Measurements from ENCODE around the gene FSTL5.

FSTL5 gene

DNA sequence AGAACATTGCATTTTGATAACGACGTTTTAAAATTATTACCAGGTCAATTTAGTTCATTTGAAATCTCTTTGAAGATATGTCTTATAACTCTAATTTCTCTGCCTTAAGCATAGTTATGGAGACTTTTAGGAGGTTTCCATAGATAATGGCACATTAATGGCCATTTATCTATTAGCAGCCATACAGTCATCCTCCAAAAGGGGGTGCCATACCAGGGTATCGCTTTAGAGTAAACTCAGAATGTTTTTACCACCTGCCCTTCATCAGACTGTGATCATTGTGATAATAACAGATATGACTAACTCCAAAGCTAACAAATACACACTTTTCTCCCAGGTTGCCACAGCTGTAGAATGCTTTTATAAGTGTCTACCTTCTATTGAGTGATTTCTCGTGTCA lies 461.5 kb downstream of the FSTL5 start:
- no peak for DNase-seq

DNA sequence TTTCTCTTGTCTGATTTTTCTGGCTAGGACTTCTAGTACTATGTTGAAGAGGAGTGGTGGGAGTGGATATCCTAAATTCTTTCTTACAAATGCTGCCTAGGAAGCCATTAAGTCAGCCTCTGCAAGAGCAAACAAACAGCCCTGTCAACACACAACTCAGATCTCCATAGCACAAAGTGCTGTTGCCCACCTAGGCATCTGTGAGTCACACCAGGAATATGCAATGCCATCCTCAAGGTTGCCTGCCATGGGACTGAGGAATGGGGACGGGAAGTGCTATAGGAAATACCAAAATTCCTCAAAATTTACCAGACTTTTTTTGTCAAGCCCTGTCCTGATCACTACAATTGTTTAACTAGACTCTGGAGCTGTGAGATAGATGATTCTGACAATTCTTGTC lies 466.9 kb downstream of the FSTL5 start:
- no peak for DNase-seq

DNA sequence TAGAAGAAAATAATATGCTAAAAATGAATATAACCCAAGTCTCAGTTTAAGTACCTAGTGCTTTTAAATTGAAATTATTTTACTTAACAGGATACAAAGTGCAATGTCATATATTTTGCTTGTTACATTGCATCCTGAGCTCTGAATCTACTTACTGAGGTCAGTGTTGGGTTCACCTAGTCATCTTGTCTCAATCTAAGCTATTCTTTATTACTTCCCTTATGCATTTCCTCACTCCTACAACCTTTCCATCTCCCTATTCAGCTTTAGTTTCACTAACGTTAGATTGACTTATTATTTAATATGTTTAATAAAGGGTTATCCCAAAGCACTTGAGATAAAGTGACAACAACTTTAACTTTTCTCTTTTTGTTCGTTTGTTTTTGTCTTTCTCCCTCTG lies 483.7 kb downstream of the FSTL5 start:
- DNase-seq: no peak

DNA sequence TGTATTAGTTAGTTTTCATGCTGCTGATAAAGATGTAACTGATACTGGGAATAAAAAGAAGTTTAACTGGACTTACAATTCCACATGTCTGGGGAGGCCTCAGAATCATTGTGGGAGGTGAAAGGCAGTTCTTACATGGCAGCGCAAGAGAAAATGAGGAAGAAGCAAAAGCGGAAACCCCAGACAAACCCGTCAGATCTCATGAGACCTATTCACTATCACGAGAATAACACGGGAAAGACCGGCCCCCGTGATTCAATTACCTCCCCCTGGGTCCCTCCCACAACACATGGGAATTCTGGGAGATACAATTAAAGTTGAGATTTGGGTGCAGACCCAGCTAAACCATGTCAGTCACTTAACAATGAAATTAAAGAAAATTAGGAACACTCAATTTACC lies 499.1 kb downstream of the FSTL5 start:
- DNase-seq: no peak

DNA sequence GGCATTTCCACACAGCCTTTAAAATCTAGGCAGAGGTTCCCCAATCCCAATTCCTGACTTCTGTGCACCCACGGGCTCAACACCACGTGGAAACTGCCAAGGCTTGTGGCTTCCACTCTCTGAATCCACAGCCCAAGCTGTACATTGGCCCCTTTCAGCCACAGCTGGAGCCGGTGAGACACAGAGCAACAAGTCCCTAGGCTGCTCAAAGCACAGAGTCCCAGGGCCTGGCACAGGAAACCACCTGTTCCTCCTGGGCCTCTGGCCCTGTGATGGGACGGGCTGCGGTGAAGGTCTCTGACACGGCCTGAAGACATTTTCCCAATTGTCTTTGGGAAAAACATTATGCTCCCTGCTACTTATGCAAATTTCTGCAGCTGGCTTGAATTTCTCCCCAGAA lies 500.0 kb downstream of the FSTL5 start:
- no peak for DNase-seq

DNA sequence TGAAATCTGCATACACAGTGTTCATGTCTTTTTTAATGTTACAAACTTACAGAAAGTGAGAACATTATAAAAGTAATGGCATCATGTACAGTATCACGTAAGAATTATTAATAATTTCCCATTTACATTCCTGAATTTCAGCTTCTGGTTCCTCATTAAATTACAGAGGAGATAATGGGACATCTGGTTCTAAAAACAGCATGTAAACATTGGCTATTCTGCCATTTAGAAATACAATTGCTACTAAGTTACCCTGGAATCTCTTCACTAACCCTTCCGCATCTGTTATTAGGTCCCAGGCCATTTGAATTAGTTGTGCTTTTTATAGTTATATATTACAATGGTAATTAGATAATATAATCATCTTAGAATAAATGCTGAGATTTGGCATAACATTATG lies 505.1 kb downstream of the FSTL5 start:
- DNase-seq: no peak

DNA sequence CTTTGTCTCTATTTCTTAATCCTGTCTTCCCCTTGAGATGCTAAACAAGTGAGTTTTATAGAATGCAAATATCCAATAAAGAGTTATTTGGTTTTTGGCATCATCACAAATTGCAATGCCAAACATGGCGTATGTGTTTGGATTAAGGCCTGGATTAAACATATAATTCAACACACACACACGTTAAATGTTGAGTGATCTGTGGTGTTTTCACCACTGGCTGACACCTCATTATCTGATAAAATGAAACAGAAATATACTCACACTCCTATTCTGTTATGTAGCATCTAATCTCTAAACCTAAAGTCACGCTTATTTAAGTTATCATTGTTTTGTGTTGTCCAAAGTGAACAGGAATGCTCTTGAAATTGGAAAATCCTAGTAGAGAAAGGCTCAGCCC lies 506.2 kb downstream of the FSTL5 start:
- no peak for DNase-seq

DNA sequence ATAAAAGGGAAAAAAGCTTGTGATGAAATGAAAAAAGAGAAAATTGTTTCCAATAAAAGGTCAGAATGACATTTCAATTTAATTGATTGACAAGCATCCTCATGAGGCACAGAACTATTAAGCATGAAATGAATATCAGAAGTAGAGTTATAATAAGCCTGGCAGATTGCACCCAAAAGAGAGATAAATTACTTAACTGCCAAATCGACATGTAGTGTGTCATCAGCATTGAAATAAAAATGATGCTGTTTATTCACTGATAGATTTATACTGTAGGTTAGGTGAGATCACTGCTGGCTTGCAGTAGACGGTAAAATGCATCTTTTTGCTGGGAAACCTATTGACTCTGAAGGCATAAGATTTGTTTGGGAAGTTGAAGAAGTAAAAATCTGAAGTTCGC lies 507.2 kb downstream of the FSTL5 start:
- DNase-seq: no peak

DNA sequence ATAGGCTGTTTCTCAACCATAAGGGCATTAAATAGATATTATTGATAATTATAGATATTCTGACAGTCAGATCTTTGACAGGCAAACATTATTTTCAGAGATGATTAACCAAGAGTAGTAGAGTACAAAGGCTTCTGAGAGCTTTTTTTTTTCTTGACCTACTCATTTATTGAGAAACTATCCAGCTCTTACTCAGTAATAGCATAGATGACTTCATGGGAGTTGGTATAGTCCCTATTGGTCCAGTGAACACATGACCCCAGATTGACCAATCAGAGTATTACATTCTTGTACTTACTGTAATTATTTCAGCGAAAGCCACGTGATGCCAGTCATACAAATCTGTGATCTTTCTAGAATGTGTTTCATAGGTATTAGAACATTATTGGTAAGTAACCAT lies 508.7 kb downstream of the FSTL5 start:
- peak in 1 of 4 experiments; percentile 9 for DNase-seq

DNA sequence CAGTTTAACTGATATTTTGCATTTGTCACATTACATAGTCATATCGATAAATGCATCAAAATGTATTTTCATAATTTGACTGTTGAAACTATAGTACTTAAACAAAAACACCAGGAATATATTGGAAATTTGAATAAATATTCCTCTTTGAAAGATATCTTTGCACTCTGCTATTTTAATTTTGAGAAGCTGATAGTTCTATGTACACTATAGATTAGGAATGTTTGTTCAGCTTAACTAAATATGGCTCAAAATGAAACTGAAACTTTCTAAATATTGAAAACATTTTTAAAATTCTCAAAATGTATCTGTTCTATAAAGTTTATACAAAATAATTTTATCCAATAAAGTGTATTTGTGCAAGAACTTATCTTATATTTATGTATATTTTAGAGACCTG lies 510.1 kb downstream of the FSTL5 start:
- DNase-seq: no peak

DNA sequence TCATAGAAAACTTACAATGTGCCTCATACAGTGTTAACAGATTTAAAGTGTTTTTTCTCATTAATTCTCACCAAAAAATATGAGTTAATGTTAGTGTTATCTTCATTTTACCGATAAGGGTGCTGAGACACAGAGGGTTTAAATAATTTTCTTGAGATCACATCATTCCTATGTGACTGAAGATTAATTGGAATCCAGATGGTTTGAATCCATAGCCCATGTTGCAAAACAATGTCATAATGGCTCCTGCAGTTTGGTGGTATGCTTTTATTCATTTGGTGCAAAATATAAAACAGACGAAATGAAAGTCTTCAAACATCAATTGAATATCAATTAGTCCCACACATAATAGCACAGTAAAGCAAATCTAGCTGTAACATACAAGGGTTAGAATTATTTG lies 512.2 kb downstream of the FSTL5 start:
- no peak for DNase-seq

DNA sequence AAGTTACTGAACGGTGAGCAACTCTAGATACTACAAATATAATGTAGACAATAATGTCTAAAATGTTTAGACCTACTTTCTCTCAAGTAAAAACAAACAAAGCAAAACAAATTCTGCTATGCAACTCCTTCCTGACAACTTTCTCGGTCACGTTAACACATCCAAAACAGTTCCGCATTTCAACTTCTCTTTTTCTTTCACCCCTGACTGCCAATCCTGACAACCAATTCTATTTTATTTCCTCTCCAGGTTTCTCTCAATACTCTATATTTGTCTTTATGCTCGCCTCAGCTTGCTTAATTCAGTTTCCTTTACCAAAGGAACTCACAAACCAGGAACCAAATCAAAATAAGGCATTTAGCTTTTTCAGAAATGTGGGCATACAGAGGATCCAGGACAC lies 513.0 kb downstream of the FSTL5 start:
- DNase-seq: peak; percentile 62 to 89 (median 76)

DNA sequence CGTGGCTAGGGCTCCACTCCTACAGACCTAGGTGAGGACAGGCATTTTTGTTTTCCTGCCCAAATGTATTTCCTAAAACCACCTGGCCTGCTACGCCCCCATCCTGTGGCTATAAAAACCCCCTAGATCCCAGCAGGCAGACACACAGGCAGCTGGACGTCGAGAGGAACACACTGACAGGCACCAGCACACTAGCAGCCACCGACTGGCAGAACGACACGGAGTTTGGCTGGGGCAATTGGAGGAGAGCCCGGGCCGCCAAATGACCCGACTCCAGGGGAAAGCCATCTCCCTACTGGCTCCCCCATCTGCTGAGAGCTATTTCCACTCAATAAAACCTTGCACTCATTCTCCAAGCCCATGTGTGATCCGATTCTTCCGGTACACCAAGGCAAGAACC lies 516.0 kb downstream of the FSTL5 start:
- DNase-seq: no peak

DNA sequence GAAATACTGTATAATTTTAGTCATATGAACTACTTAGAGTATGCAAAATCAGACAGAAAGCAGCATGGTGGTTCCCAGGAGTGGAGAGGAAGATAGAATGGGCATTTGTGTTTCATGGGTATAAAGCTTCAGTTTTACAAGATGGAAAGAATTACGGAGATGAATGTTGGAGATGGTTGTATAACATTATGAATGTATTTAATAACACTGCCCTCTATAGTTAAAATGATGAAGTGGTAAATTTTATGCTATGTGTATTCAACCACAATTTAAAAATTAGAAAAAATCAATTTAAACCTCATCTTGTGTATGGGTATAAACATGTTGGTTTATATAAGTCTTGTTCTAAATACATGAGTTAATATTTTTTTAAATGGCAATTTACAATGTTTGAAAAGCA lies 521.1 kb downstream of the FSTL5 start:
- DNase-seq: peak in 2 of 4 experiments; percentile 4 to 43

DNA sequence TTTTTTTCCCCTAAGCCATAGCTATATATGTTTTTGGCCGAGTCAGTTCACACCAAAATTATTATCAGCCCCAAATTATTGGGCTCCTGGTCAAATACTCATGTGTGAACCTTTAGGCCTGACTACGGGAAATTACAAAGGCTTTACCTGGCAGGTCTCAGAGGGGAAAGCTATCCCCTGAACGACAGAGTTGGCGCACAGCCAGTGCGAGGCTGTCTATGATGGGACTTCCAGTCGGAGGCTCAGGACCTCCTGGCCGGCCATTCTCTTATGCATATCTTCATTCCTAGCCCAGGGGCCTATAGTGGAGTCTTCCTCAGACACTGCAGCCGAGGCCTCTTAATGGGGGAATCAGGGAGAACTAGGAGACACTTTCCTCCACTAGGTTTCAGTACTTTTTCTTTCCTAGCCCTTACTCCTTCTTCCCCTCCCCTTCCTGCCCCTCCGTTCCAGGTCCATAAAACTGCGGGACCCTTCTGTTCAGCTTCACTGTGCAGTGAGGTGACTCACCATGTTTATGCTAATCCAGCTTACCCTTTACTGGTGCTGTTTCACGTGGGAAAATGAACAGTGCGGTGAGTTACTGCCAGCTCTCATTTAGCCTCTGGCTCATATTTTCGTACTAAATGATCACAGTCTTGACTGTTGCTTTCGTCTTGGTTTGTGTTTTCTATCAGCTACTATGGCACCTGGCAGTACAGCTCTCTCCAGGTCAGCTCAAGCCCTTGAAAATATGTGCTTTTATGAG lies 533.9 kb downstream of the FSTL5 start:
- DNase-seq: no peak

DNA sequence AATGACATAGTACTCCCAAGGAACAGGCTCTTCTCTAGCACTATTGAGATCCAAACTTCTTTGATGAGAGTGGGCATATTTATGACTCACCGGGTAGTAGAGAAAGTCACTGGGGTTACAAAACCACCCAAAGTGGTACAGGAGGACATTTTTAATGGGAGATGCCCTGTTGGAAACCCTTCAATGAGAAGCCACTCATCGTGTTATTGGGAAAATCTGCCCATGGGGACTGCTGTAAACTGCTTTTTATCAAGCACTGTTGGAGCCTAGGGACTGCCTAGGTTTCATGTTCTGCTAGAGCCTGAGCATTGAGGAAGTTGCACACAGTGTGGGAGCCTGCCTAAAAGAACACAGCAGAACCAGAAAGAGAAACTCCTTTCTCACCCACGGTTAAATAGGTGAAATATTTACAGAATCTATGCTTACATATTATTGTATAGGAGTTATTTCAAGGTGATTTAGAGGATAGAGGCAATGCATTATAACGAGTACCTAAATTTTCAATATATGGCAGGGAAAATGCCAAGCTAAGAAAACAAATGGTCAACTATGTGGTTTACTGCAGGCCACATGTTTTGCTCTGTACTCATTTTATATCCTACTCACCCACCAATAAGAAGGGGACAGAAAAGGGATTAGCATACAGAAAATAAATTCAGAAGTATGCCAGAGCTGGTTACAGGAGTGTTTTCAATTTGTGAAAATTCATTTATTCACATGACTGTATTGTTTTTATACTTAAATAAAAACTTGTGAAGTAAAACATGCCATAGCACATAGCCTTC lies 559.1 kb downstream of the FSTL5 start:
- DNase-seq: peak; percentile 29 to 61 (median 56)

DNA sequence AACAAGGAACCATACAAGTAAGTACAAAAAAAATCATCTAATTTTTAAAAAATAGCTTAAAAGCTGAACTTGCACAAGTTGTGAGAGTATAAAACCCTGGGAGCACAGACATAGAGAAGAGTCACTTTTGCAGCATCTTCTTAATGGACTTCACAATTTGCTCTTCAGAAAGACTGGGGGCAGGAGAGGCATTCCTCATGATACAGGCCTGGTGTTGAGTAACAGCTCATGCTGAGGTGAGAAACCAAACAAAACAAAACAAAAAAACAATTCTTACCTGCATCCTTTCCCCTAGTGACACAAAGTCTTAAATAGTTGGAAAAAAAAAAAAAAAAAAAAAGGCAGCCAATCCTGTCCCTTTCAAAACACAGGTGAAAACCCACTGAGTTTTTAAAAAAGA lies 562.8 kb downstream of the FSTL5 start:
- DNase-seq: no peak

DNA sequence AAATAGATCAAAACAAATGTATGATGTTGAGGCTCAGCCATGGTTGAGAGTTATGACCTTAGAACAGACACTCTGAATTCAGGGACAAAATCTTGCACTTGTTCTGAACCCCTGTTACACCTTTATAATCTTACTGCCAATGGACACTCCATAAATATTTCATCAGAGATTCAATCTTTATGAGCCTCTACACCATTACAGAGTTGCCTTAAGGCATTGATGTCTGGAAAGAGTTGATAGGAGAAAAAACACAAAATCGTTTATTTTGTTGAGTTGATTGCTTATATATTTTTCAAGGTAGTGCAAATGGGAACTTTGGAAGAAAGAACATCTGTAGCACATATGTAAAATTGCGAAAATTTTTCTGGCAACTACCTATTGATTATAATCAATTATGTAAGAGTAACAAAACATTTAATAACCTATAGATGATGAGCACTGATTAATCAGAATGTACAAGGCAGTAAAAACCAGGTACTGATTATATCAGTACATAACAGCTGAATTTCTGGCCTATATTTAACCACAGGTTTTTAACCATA lies 568.5 kb downstream of the FSTL5 start:
- no peak for DNase-seq

DNA sequence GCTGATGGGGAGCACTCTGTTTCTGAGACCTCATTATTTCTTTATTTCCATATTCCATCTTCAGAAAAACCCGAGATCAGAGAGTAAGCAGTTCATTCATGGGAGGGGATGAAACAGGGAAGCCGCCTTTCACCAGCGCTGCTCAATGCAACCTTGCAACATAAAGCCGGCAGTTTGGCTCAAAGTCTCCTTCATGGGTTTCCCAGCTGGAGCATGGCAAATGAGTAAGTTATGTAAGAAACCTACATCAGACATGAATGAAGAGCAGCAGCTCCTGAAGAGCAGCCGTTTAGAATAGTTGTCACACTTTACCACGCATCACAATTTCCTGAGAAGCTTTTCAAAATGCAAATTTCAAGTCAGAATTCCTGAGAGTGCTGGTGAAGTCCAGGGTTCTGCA lies 578.8 kb downstream of the FSTL5 start:
- no peak for DNase-seq

DNA sequence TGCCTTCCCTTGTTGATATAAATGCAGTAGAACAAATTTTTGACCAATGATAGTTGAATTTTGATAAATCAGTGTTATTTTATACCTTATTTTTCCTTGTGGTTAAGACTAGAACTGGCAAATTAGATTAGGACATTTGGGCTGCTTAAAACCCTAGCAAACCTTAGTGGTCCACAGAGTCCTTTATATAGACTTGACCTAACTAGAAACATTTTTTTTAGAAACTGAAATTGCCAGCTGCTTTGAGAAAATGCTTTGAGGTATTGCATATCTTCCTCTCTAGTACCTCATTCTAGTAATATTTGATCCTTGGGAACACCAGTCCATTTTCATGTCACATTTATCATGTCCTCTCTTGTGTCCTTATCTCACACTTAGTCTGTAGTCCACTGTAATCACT lies 580.3 kb downstream of the FSTL5 start:
- DNase-seq: no peak

DNA sequence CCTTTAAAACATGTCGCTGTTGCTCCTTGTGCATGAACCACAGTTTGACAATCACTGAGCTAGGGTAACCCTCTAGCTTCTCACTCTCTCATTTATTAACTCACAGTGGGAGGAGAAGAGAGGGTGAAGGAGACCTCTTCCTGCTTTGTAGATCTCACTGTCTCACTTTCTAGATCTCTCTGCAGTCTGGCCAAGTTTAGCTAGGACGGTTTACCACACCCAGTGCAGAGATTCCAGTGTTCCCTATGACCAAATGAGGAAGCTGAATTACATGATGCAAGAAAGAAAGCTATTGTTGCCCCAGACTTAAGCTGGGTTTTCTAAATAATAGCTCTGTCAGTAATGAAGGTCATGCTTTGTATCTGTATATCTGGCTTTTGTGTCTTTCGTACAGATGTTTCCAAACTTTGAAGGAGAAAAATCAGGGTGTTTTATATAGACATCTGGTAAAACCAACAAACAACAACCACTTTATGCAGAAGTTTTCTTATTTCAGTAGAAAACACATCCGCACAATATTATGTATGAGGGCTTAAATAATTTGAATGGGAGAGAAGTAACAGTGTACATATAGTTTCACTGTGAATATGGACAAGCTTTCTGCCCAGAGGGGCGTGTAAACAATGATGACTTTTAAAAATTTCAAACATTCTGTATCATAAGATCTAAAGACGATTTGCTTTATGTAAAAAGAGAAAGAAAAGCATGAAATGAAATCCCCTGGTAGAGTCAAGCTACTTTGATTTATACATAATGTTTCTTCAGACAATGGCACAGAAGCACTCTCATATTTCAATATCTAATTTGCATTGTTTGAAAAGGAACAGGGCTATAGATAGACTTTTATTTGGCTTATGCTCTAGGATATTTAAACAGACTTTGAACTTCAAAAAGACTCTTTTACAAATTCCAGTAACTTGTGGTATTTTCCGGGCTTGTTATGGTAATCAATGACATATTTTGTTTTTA lies 582.3 kb downstream of the FSTL5 start:
- peak; percentile 53 to 84 (median 74) for DNase-seq

DNA sequence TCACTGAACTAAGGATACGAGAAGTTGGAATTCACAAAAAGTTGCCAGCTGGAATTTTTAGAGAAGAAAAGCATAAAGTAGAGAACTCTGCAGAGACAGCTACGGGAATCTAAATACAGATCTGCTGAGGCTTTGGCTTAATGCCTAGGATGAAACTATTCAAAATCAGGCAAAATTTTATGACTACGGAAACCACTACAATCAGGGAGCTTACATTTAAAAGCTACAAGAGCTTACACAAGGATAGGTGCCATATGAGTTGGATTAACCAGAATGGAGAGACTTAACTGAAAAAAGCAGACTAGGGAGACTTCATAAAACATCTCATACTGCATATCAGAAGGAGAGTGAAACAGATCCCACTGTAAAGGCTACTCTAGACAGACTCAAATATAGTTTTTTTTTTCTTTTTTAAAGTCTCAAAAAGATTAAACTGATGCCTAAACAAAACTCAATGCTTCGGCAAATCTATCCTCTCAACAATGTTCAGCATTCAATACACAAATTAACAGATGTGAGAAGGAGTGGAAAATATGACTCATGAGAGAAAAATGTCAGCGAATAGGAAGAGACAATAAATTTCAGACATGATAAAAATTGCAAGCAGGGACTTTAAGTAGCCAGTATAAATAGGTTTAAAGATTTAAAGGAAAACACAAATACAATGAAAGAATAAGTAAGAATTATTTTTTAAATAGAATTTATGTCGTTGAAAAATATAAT lies 586.1 kb downstream of the FSTL5 start:
- peak in 1 of 4 experiments; percentile 17 for DNase-seq

All from suppressor macrophage (primary cell).